Hematopoietic multipotent progenitor cell treated with erythropoietin and hydrocortisone succinate and interleukin-3 and kit ligand, for 6 days (in vitro differentiated cells): Measurements from ENCODE around the gene ZNF536.
A peak's percentile ranks its signal among the peaks of the same experiment; 100 is the strongest.

Source experiments
- DNase-seq: peaks from one replicate; pipeline ENCODE4 v3.0.0-alpha.2; 2015

The ZNF536 gene

GRCh38 chr19:30570194-30570593 lies 198.0 kb downstream of the ZNF536 start:
- DNase-seq = no peak

GRCh38 chr19:30577551-30578105 lies 205.4 kb downstream of the ZNF536 start:
- no peak for DNase-seq

- no peak for DNase-seq
Observed at GRCh38 chr19:30579419-30579818, 207.2 kb downstream of the ZNF536 start.

- DNase-seq = no peak
Observed at GRCh38 chr19:30580673-30581072, 208.5 kb downstream of the ZNF536 start.

GRCh38 chr19:30584090-30584489 lies 211.9 kb downstream of the ZNF536 start:
- peak; percentile 3 for DNase-seq

- no peak for DNase-seq
Observed at GRCh38 chr19:30587869-30588268, 215.7 kb downstream of the ZNF536 start.

- DNase-seq = no peak
Observed at GRCh38 chr19:30590596-30591229, 218.5 kb downstream of the ZNF536 start.

- DNase-seq = no peak
Observed at GRCh38 chr19:30593356-30593755, 221.2 kb downstream of the ZNF536 start.

GRCh38 chr19:30593975-30594745 lies 222.0 kb downstream of the ZNF536 start:
- no peak for DNase-seq

GRCh38 chr19:30596268-30596667 lies 224.1 kb downstream of the ZNF536 start:
- DNase-seq = no peak

GRCh38 chr19:30596813-30597399 lies 224.7 kb downstream of the ZNF536 start:
- DNase-seq = no peak

- no peak for DNase-seq
Observed at GRCh38 chr19:30598688-30599087, 226.5 kb downstream of the ZNF536 start.

GRCh38 chr19:30602661-30603350 lies 230.6 kb downstream of the ZNF536 start:
- no peak for DNase-seq

- no peak for DNase-seq
Observed at GRCh38 chr19:30604657-30605056, 232.5 kb downstream of the ZNF536 start.

GRCh38 chr19:30605333-30605732 lies 233.1 kb downstream of the ZNF536 start:
- DNase-seq = no peak

- no peak for DNase-seq
Observed at GRCh38 chr19:30606114-30607050, 234.2 kb downstream of the ZNF536 start.
